Astrocyte (in vitro differentiated cells and primary cell): ENCODE data around the gene LRRC40. TPM values are rescaled to one million over a fixed set of nuclear protein-coding genes. Genes with fewer than 3 reads are reported as not detected.
"Not testable (repeated sequence)": the region's sequence is repeated elsewhere in the genome, so short reads cannot be mapped to it uniquely, and the experiment has no call there.

ENCODE experiments used
- DNase-seq: peaks from one replicate; pipeline ENCODE4 v3.0.0-alpha.2; 2010; ENCODE audit warnings: low read depth
- FAIRE-seq: peaks from 2 replicates; lab custom pipeline; 2011; peaks lifted over from hg19 to GRCh38; lab: Jason Lieb, UNC
- H2AFZ ChIP-seq: 2 replicates; pipeline ENCODE4 v1.6.0; 2012; ENCODE audit warnings: low read depth, low read length, inconsistent platforms
- H3K27ac ChIP-seq: 2 replicates; pipeline ENCODE4 v1.5.1; 2011; ENCODE audit warnings: low read depth, low read length, inconsistent platforms
- H3K27me3 ChIP-seq: 2 replicates; pipeline ENCODE4 v1.6.0; 2011; ENCODE audit warnings: low read length, inconsistent platforms; ENCODE audit not compliant: insufficient read depth
- H3K36me3 ChIP-seq: 2 replicates; pipeline ENCODE4 v1.5.1; 2011; ENCODE audit warnings: low read length, inconsistent platforms; ENCODE audit not compliant: insufficient read depth
- H3K4me1 ChIP-seq: 2 replicates; pipeline ENCODE4 v1.5.1; 2011; ENCODE audit warnings: low read length, inconsistent platforms; ENCODE audit not compliant: insufficient read depth
- H3K4me2 ChIP-seq: 2 replicates; pipeline ENCODE4 v1.6.0; 2012; ENCODE audit warnings: low read length, inconsistent platforms
- H3K4me3 ChIP-seq: 2 replicates; pipeline ENCODE4 v1.5.1; 2011; ENCODE audit warnings: low read depth, mild to moderate bottlenecking, low read length, inconsistent platforms; ENCODE audit not compliant: insufficient read depth
- H3K79me2 ChIP-seq: 2 replicates; pipeline ENCODE4 v1.6.0; 2012; ENCODE audit warnings: mild to moderate bottlenecking, low read length, inconsistent platforms; ENCODE audit not compliant: insufficient read depth
- H3K9ac ChIP-seq: 2 replicates; pipeline ENCODE4 v1.6.0; 2012; ENCODE audit warnings: mild to moderate bottlenecking, low read length, inconsistent platforms
- H3K9me3 ChIP-seq: 2 replicates; pipeline ENCODE4 v1.5.1; 2012; ENCODE audit warnings: low read depth, mild to moderate bottlenecking, low read length, inconsistent platforms; ENCODE audit not compliant: insufficient read depth
- H4K20me1 ChIP-seq: 2 replicates; pipeline ENCODE4 v1.6.0; 2012; ENCODE audit warnings: low read length, inconsistent platforms; ENCODE audit not compliant: insufficient read depth
- H3K27ac Mint-ChIP-seq: one replicate; pipeline ENCODE4 v1.8.0; 2021; ENCODE audit warnings: mild to moderate bottlenecking, mixed read lengths; ENCODE audit not compliant: unreplicated experiment
- H3K27me3 Mint-ChIP-seq: one replicate; pipeline ENCODE4 v1.8.0; 2021; ENCODE audit warnings: low read depth, mixed read lengths; ENCODE audit not compliant: unreplicated experiment
- H3K36me3 Mint-ChIP-seq: one replicate; pipeline ENCODE4 v1.8.0; 2021; ENCODE audit warnings: low read depth, mixed read lengths; ENCODE audit not compliant: unreplicated experiment
- H3K4me1 Mint-ChIP-seq: one replicate; pipeline ENCODE4 v1.8.0; 2021; ENCODE audit warnings: low read depth, mixed read lengths; ENCODE audit not compliant: unreplicated experiment
- H3K4me3 Mint-ChIP-seq: one replicate; pipeline ENCODE4 v1.8.0; 2021; ENCODE audit warnings: mild to moderate bottlenecking, moderate library complexity, mixed read lengths; ENCODE audit not compliant: unreplicated experiment
- H3K9me3 Mint-ChIP-seq: one replicate; pipeline ENCODE4 v1.8.0; 2021; ENCODE audit warnings: mild to moderate bottlenecking, mixed read lengths; ENCODE audit not compliant: unreplicated experiment
- EZH2 ChIP-seq: IDR thresholded peaks from 2 replicates; pipeline ENCODE4 v1.6.1; 2012; ENCODE audit warnings: mild to moderate bottlenecking, low read length, inconsistent platforms; ENCODE audit not compliant: insufficient read depth
- total RNA-seq: library from RNA; stranded (reverse); gene quantifications from 2 replicates; pipeline ENCODE4 v1.2.1, GENCODE V29; 2021
- TF ChIP-seq, protein P1 (sequence below): IDR thresholded peaks from 2 replicates; pipeline ENCODE4 v1.5.1; 2011; ENCODE audit warnings: low read depth, mild to moderate bottlenecking, inconsistent platforms, low read length, moderate library complexity; ENCODE audit not compliant: insufficient read depth

Gene LRRC40
- total RNA-seq, 1 donor from 2014 or later = 20.2 TPM

GRCh38 chr1:70195342-70195741 lies 10.0 kb downstream of the LRRC40 start:
- H3K27me3 ChIP-seq = no peaks in the 10 kb centered on the region
- FAIRE-seq (no peak), DNase-seq (no peak)
- peaks cover 93% of the 10 kb centered on the region for H3K79me2 ChIP-seq
- H3K4me2 ChIP-seq = no peak overlapping the region
- no peaks in the 10 kb centered on the region for H3K4me1 ChIP-seq
- Mint-ChIP-seq H3K27ac (no peak overlapping the region), H3K9me3 (no peaks in the 10 kb centered on the region), H3K4me3 (no peak overlapping the region), H3K36me3 (no peaks in the 10 kb centered on the region), H3K4me1 (no peaks in the 10 kb centered on the region), H3K27me3 (no peaks in the 10 kb centered on the region)
- no peak overlapping the region for H3K27ac ChIP-seq
- H3K36me3 ChIP-seq = peaks cover 3% of the 10 kb centered on the region
- no peak overlapping the region for H3K4me3 ChIP-seq
- no peak overlapping the region for H2AFZ ChIP-seq
- no peaks in the 10 kb centered on the region for H3K9me3 ChIP-seq
- H3K9ac ChIP-seq = no peak overlapping the region
- TF ChIP-seq EZH2 = no peak
- TF ChIP-seq, protein P1, sequence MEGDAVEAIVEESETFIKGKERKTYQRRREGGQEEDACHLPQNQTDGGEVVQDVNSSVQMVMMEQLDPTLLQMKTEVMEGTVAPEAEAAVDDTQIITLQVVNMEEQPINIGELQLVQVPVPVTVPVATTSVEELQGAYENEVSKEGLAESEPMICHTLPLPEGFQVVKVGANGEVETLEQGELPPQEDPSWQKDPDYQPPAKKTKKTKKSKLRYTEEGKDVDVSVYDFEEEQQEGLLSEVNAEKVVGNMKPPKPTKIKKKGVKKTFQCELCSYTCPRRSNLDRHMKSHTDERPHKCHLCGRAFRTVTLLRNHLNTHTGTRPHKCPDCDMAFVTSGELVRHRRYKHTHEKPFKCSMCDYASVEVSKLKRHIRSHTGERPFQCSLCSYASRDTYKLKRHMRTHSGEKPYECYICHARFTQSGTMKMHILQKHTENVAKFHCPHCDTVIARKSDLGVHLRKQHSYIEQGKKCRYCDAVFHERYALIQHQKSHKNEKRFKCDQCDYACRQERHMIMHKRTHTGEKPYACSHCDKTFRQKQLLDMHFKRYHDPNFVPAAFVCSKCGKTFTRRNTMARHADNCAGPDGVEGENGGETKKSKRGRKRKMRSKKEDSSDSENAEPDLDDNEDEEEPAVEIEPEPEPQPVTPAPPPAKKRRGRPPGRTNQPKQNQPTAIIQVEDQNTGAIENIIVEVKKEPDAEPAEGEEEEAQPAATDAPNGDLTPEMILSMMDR = no peak
- H4K20me1 ChIP-seq = peaks cover 17% of the 10 kb centered on the region

DNA sequence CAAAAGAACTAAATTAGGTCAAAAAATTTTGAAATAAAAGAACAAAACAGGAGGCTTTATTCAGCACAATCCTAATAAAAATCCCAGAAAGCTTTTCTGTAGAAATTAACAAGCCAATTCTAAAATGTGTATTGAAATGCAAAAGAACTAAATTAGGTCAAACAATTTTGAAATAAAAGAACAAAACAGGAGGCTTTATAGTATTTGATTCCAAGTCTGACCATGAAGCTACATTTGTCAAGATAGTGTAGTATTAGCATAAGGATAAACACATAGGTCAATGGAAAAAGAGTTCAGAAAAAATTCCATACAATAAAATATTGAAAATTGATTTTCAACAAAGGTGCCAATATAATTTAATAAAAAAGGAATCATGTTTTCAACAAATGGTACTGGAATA lies 10.8 kb downstream of the LRRC40 start:
- H3K79me2 ChIP-seq = peaks cover 93% of the 10 kb centered on the region
- peaks cover 22% of the 10 kb centered on the region for H4K20me1 ChIP-seq
- Mint-ChIP-seq H3K4me3 (no peak overlapping the region), H3K4me1 (no peaks in the 10 kb centered on the region), H3K9me3 (no peaks in the 10 kb centered on the region), H3K27ac (no peak overlapping the region), H3K36me3 (no peaks in the 10 kb centered on the region), H3K27me3 (no peaks in the 10 kb centered on the region)
- no peaks in the 10 kb centered on the region for H3K9me3 ChIP-seq
- no peaks in the 10 kb centered on the region for H3K36me3 ChIP-seq
- H3K9ac ChIP-seq = no peak overlapping the region
- TF ChIP-seq EZH2 = no peak
- TF ChIP-seq, protein P1 = no peak
- no peak overlapping the region for H3K4me2 ChIP-seq
- no peak overlapping the region for H3K27ac ChIP-seq
- FAIRE-seq (peak; percentile 13), DNase-seq (no peak)
- H2AFZ ChIP-seq = no peak overlapping the region
- no peak overlapping the region for H3K4me3 ChIP-seq
- no peaks in the 10 kb centered on the region for H3K27me3 ChIP-seq
- no peaks in the 10 kb centered on the region for H3K4me1 ChIP-seq

GRCh38 chr1:70192446-70192845 lies 12.9 kb downstream of the LRRC40 start:
- H3K27ac Mint-ChIP-seq, H3K4me1 ChIP-seq, H2AFZ ChIP-seq, H3K27me3 ChIP-seq, H3K9me3 Mint-ChIP-seq, H3K4me3 ChIP-seq, H3K9me3 ChIP-seq, H3K9ac ChIP-seq, H3K27ac ChIP-seq, H3K36me3 Mint-ChIP-seq, H3K36me3 ChIP-seq, H3K4me2 ChIP-seq, H3K4me3 Mint-ChIP-seq, FAIRE-seq, DNase-seq, H3K27me3 Mint-ChIP-seq, H3K4me1 Mint-ChIP-seq: not testable (repeated sequence)
- H4K20me1 ChIP-seq = peaks cover 22% of the 10 kb centered on the region
- peaks cover 88% of the 10 kb centered on the region for H3K79me2 ChIP-seq
